Body of pancreas (tissue), 4 donors: ENCODE data around the gene KRTAP4-3.

Source experiments
- CTCF ChIP-seq, 7 experiments: fragments of 450-650 bp in 4 of 7; fragments of 200-600 bp in 3 of 7; sonication (generic) in 3 of 7; IDR thresholded peaks; one replicate each; pipeline ENCODE4 v1.5.1; 2016 to 2019; ENCODE audit warnings: antibody characterized with exemption in 7 of 7
- POLR2A ChIP-seq, 3 donors: fragments of 450-650 bp; IDR thresholded peaks; one replicate each; pipeline ENCODE4 v1.6.1; 2016; ENCODE audit warnings: antibody characterized with exemption in 3 of 3, mild to moderate bottlenecking in 2 of 3

GRCh38 chr17:41184480-41184961 is 16.5 kb upstream of the KRTAP4-3 start, which contains the start of gene KRTAP4-1:
- TF ChIP-seq CTCF (IDR thresholded peaks at IDR 0.05), result no peak
- no peak for TF ChIP-seq POLR2A (IDR thresholded peaks at IDR 0.05)
